Measurements from ENCODE around the gene GPC3. TPM values are rescaled to one million over a fixed set of nuclear protein-coding genes. Genes with fewer than 3 reads are reported as not detected.

Gene GPC3
- total and polyA plus RNA-seq, 2 experiments from 2014 or later: 36.8 to 60.1 TPM

- H3K27me3 Mint-ChIP-seq (ENCODE audit: insufficient read depth, low read depth, poor library complexity): no peaks in the 10 kb centered on the region
- no peak for ATAC-seq
- H3K4me1 ChIP-seq (ENCODE audit: insufficient read depth): 0 out of 2 replicates have a peak, but pooled peaks cover 4% of the 10 kb centered on the region
- H3K27ac ChIP-seq (ENCODE audit: low read depth): no peak overlapping the region
- no peak overlapping the region for H2AFZ ChIP-seq
- no peaks in the 10 kb centered on the region for H3K79me2 ChIP-seq (replicated peaks; ENCODE audit: insufficient read depth)
- no peak for DNase-seq (ENCODE audit: low spot score)
- no peaks in the 10 kb centered on the region for H3K36me3 Mint-ChIP-seq (ENCODE audit: low read depth)
- H3K9me2 ChIP-seq (ENCODE audit: insufficient read depth): no peaks in the 10 kb centered on the region
- H3K36me3 ChIP-seq (ENCODE audit: insufficient read depth): no peaks in the 10 kb centered on the region
- no peaks in the 10 kb centered on the region for H3F3A ChIP-seq (replicated peaks; ENCODE audit: low read depth)
- no peak overlapping the region for H3K4me3 Mint-ChIP-seq
- H3K4me3 ChIP-seq: no peak overlapping the region
- no peak for TF ChIP-seq JUNB (IDR thresholded peaks at IDR 0.05; ENCODE audit: unreplicated experiment)
- no peak for TF ChIP-seq REST (IDR thresholded peaks at IDR 0.05; ENCODE audit: unreplicated experiment)
- TF ChIP-seq NANOG (IDR thresholded peaks at IDR 0.05; ENCODE audit: borderline replicate concordance): no peak
- TF ChIP-seq ZNF331 (CRISPR knock-in tag; IDR thresholded peaks at IDR 0.05; ENCODE audit: low read depth): no peak
- TF ChIP-seq ZNF114 (CRISPR knock-in tag; IDR thresholded peaks at IDR 0.05): no peak
- TF ChIP-seq EZH2phosphoT487 (IDR thresholded peaks at IDR 0.05; ENCODE audit: unreplicated experiment): no peak
- TF ChIP-seq ETS1 (IDR thresholded peaks at IDR 0.05): no peak
- no peak for TF ChIP-seq CREB1 (CRISPR knock-in tag; IDR thresholded peaks at IDR 0.05; ENCODE audit: low read depth)
- no peaks in the 10 kb centered on the region; the same call in 1 of the 2 replicates for H4K20me1 ChIP-seq (replicated peaks; ENCODE audit: insufficient read depth)
- H3K4me2 ChIP-seq: no peak overlapping the region
- H3K9me3 Mint-ChIP-seq: no peaks in the 10 kb centered on the region
- H3K27me3 ChIP-seq (ENCODE audit: insufficient read depth): no peaks in the 10 kb centered on the region
- peaks cover 10% of the 10 kb centered on the region for H3K4me1 Mint-ChIP-seq
- H3K27ac Mint-ChIP-seq: no peak overlapping the region
These were observed 38.4 kb downstream of the GPC3 start for GRCh38 chrX:133947022-133947421.

GRCh38 chrX:133943507-133943906 is 41.9 kb downstream of the GPC3 start:
- Histone ChIP-seq H3K9me2 (ENCODE audit: insufficient read depth) (no peaks in the 10 kb centered on the region), H3K4me1 (ENCODE audit: insufficient read depth) (0 out of 2 replicates have a peak, but pooled peaks cover 4% of the 10 kb centered on the region), H2AFZ (no peak overlapping the region), H3K4me2 (no peak overlapping the region), H3K27me3 (ENCODE audit: insufficient read depth) (no peaks in the 10 kb centered on the region), H3K4me3 (no peak overlapping the region), H4K20me1 (replicated peaks; ENCODE audit: insufficient read depth) (no peaks in the 10 kb centered on the region; the same call in 1 of the 2 replicates), H3K36me3 (ENCODE audit: insufficient read depth) (no peaks in the 10 kb centered on the region), H3K79me2 (replicated peaks; ENCODE audit: insufficient read depth) (no peaks in the 10 kb centered on the region), H3F3A (replicated peaks; ENCODE audit: low read depth) (no peaks in the 10 kb centered on the region), H3K27ac (ENCODE audit: low read depth) (no peak overlapping the region)
- DNase-seq (ENCODE audit: low spot score): no peak
- no peak for TF ChIP-seq POLR2AphosphoS5 (IDR thresholded peaks at IDR 0.05; ENCODE audit: low read depth)
- no peak for TF ChIP-seq ZNF114 (CRISPR knock-in tag; IDR thresholded peaks at IDR 0.05)
- no peak for TF ChIP-seq EZH2 (IDR thresholded peaks at IDR 0.05; ENCODE audit: low read depth, unreplicated experiment)
- no peak for TF ChIP-seq ZNF462 (CRISPR knock-in tag; IDR thresholded peaks at IDR 0.05)
- TF ChIP-seq CREB1 (CRISPR knock-in tag; IDR thresholded peaks at IDR 0.05; ENCODE audit: low read depth): no peak
- TF ChIP-seq ZNF331 (CRISPR knock-in tag; IDR thresholded peaks at IDR 0.05; ENCODE audit: low read depth): no peak
- no peak for TF ChIP-seq EZH2phosphoT487 (IDR thresholded peaks at IDR 0.05; ENCODE audit: unreplicated experiment)
- H3K36me3 Mint-ChIP-seq (ENCODE audit: low read depth): no peaks in the 10 kb centered on the region
- ATAC-seq: no peak
- H3K27ac Mint-ChIP-seq: no peak overlapping the region
- H3K9me3 Mint-ChIP-seq: no peaks in the 10 kb centered on the region
- no peaks in the 10 kb centered on the region for H3K27me3 Mint-ChIP-seq (ENCODE audit: insufficient read depth, low read depth, poor library complexity)
- peaks cover 10% of the 10 kb centered on the region for H3K4me1 Mint-ChIP-seq
- no peak overlapping the region for H3K4me3 Mint-ChIP-seq

All from GM23338 (cell line).